ENCODE data around the gene SGK1.
A peak's percentile ranks its signal among the peaks of the same experiment; 100 is the strongest.
"Not testable (repeated sequence)": the region's sequence is repeated elsewhere in the genome, so short reads cannot be mapped to it uniquely, and the experiment has no call there.

SGK1 gene

GRCh38 chr6:134253681-134254080 lies 64.2 kb downstream of the SGK1 start:
- DNase-seq (ENCODE audit: low spot score) = no peak

GRCh38 chr6:134251320-134251719 lies 66.6 kb downstream of the SGK1 start:
- DNase-seq (ENCODE audit: low spot score) = no peak

- DNase-seq (ENCODE audit: low spot score) = no peak
These were observed 67.1 kb downstream of the SGK1 start for GRCh38 chr6:134250776-134251175.

GRCh38 chr6:134249759-134250602 lies 67.9 kb downstream of the SGK1 start:
- no peak for DNase-seq (ENCODE audit: low spot score)

GRCh38 chr6:134249239-134249758 lies 68.6 kb downstream of the SGK1 start:
- DNase-seq (ENCODE audit: low spot score) = no peak

- no peak for DNase-seq (ENCODE audit: low spot score)
These were observed 69.9 kb downstream of the SGK1 start for GRCh38 chr6:134247844-134248580.

GRCh38 chr6:134247231-134247833 lies 70.6 kb downstream of the SGK1 start:
- no peak for DNase-seq (ENCODE audit: low spot score)

GRCh38 chr6:134245706-134246105 lies 72.2 kb downstream of the SGK1 start:
- no peak for DNase-seq (ENCODE audit: low spot score)

GRCh38 chr6:134245041-134245440 lies 72.9 kb downstream of the SGK1 start:
- no peak for DNase-seq (ENCODE audit: low spot score)

GRCh38 chr6:134240665-134241431 lies 77.1 kb downstream of the SGK1 start:
- DNase-seq (ENCODE audit: low spot score) = peak; percentile 68

GRCh38 chr6:134238960-134239795 lies 78.7 kb downstream of the SGK1 start:
- no peak for DNase-seq (ENCODE audit: low spot score)

GRCh38 chr6:134238006-134238405 lies 79.9 kb downstream of the SGK1 start:
- no peak for DNase-seq (ENCODE audit: low spot score)

- no peak for DNase-seq (ENCODE audit: low spot score)
These were observed 81.8 kb downstream of the SGK1 start for GRCh38 chr6:134235937-134236751.

- not testable (repeated sequence) for DNase-seq (ENCODE audit: low spot score)
These were observed 82.6 kb downstream of the SGK1 start for GRCh38 chr6:134235334-134235733.

GRCh38 chr6:134233180-134233955 lies 84.5 kb downstream of the SGK1 start:
- no peak for DNase-seq (ENCODE audit: low spot score)

GRCh38 chr6:134230940-134231339 lies 87.0 kb downstream of the SGK1 start:
- no peak for DNase-seq (ENCODE audit: low spot score)

- DNase-seq (ENCODE audit: low spot score) = no peak
These were observed 87.7 kb downstream of the SGK1 start for GRCh38 chr6:134230087-134230700.

GRCh38 chr6:134229520-134229919 lies 88.4 kb downstream of the SGK1 start:
- no peak for DNase-seq (ENCODE audit: low spot score)

Data from hematopoietic multipotent progenitor cell treated with erythropoietin and hydrocortisone succinate and interleukin-3 and kit ligand, for 15 days (in vitro differentiated cells).